HepG2 (cell line): Measurements from ENCODE around the gene DNAJC18. TPM values are rescaled to one million over a fixed set of nuclear protein-coding genes. Genes with fewer than 3 reads are reported as not detected.
A peak's percentile ranks its signal among the peaks of the same experiment; 100 is the strongest.

Experiments used
- ARHGAP35 ChIP-seq: sonication (generic); formaldehyde crosslinking; IDR thresholded peaks from 2 replicates; pipeline ENCODE4 v1.9.0; 2022; ENCODE audit warnings: mild to moderate bottlenecking, inconsistent platforms, moderate library complexity, missing genetic modification reagents, borderline replicate concordance
- ATAD3A ChIP-seq: sonication (generic); formaldehyde crosslinking; IDR thresholded peaks from 2 replicates; pipeline ENCODE4 v1.4.0; 2020; ENCODE audit warnings: missing genetic modification reagents
- ATRX ChIP-seq: sonication (generic); formaldehyde crosslinking; IDR thresholded peaks from 2 replicates; pipeline ENCODE4 v1.4.0; 2020; ENCODE audit warnings: missing genetic modification reagents, borderline replicate concordance
- FOXO1 ChIP-seq: sonication (generic); formaldehyde crosslinking; IDR thresholded peaks from 2 replicates; pipeline ENCODE4 v1.4.0; 2020; ENCODE audit warnings: missing genetic modification reagents
- HMGXB4 ChIP-seq, 2 experiments: sonication (generic) in 1 of 2; formaldehyde crosslinking in 1 of 2; IDR thresholded peaks; 2 replicates each; pipeline versions ENCODE4 v1.4.0 to v1.6.1; 2018 to 2020; ENCODE audit warnings: missing genetic modification reagents in 2 of 2, borderline replicate concordance in 1 of 2, low read depth in 1 of 2, mild to moderate bottlenecking in 1 of 2, missing biosample characterization in 1 of 2
- HNF4A ChIP-seq: sonication (generic); formaldehyde crosslinking; IDR thresholded peaks from 2 replicates; pipeline ENCODE4 v1.4.0; 2020; ENCODE audit warnings: missing genetic modification reagents
- IRX3 ChIP-seq: sonication (generic); formaldehyde crosslinking; IDR thresholded peaks from 2 replicates; pipeline ENCODE4 v1.8.1; 2023; ENCODE audit warnings: mild to moderate bottlenecking, low read depth, missing genetic modification reagents, borderline replicate concordance
- KDM5A ChIP-seq: fragments of 200-600 bp; sonication (generic); IDR thresholded peaks from 2 replicates; pipeline ENCODE4 v1.7.0; 2018; ENCODE audit warnings: antibody characterized with exemption, mild to moderate bottlenecking, low read length, borderline replicate concordance
- MBNL3 ChIP-seq: fragments of 250-450 bp; sonication (Bioruptor Pico); conservative IDR thresholded peaks from 2 replicates; pipeline ENCODE4 v1.8.0; 2022; ENCODE audit warnings: mild to moderate bottlenecking, inconsistent platforms
- NFRKB ChIP-seq: fragments of 450-650 bp; IDR thresholded peaks from 2 replicates; pipeline ENCODE4 v1.6.1; 2017
- PAWR ChIP-seq: sonication (generic); formaldehyde crosslinking; IDR thresholded peaks from 2 replicates; pipeline ENCODE4 v1.4.0; 2020; ENCODE audit warnings: missing genetic modification reagents, mild to moderate bottlenecking, borderline replicate concordance
- POLR2G ChIP-seq: fragments of 200-400 bp; formaldehyde crosslinking; IDR thresholded peaks from 2 replicates; pipeline ENCODE4 v1.6.1; 2018; ENCODE audit warnings: mild to moderate bottlenecking, low read depth, low read length, moderate library complexity
- RBM39 ChIP-seq: fragments of 200-400 bp; formaldehyde crosslinking; IDR thresholded peaks from one replicate; pipeline ENCODE4 v1.6.1; 2018; ENCODE audit warnings: antibody characterized with exemption, mild to moderate bottlenecking, low read depth, low read length; ENCODE audit not compliant: poor library complexity, severe bottlenecking
- SYNCRIP ChIP-seq: fragments of 200-400 bp; formaldehyde crosslinking; IDR thresholded peaks from 2 replicates; pipeline ENCODE4 v1.6.1; 2018; ENCODE audit warnings: mild to moderate bottlenecking, low read depth, low read length; ENCODE audit not compliant: insufficient read depth
- TRIM24 ChIP-seq: sonication (generic); formaldehyde crosslinking; IDR thresholded peaks from 2 replicates; pipeline ENCODE4 v1.8.0; 2022; ENCODE audit warnings: mild to moderate bottlenecking, missing genetic modification reagents
- U2AF1 ChIP-seq: fragments of 200-400 bp; formaldehyde crosslinking; optimal IDR thresholded peaks from 2 replicates; pipeline ENCODE3; 2017; ENCODE audit warnings: mild to moderate bottlenecking, low read depth, low read length
- ZFP90 ChIP-seq: sonication (generic); formaldehyde crosslinking; IDR thresholded peaks from 2 replicates; pipeline ENCODE4 v1.8.0; 2022; ENCODE audit warnings: missing genetic modification reagents, mild to moderate bottlenecking, inconsistent platforms, borderline replicate concordance
- ZMYM2 ChIP-seq: sonication (generic); formaldehyde crosslinking; IDR thresholded peaks from 2 replicates; pipeline ENCODE4 v1.8.0; 2022; ENCODE audit warnings: mild to moderate bottlenecking, missing genetic modification reagents
- ZNF121 ChIP-seq: sonication (generic); formaldehyde crosslinking; IDR thresholded peaks from 2 replicates; pipeline ENCODE4 v1.5.0; 2020; ENCODE audit warnings: mild to moderate bottlenecking, missing genetic modification reagents
- ZNF263 ChIP-seq: sonication (generic); formaldehyde crosslinking; IDR thresholded peaks from 2 replicates; pipeline ENCODE4 v1.4.0; 2020; ENCODE audit warnings: missing genetic modification reagents
- ZNF282 ChIP-seq: fragments of 450-650 bp; IDR thresholded peaks from 2 replicates; pipeline ENCODE4 v1.6.1; 2018; ENCODE audit not compliant: partially characterized antibody
- ZNF749 ChIP-seq: sonication (generic); formaldehyde crosslinking; IDR thresholded peaks from 2 replicates; pipeline ENCODE4 v1.8.0; 2022; ENCODE audit warnings: mild to moderate bottlenecking, missing genetic modification reagents, moderate library complexity, borderline replicate concordance
- ZNF761 ChIP-seq: sonication (generic); formaldehyde crosslinking; conservative IDR thresholded peaks from 2 replicates; pipeline ENCODE4 v1.4.0; 2020; ENCODE audit warnings: mild to moderate bottlenecking, missing genetic modification reagents
- ZNF788 ChIP-seq: sonication (generic); formaldehyde crosslinking; IDR thresholded peaks from 2 replicates; pipeline ENCODE4 v1.5.0; 2020; ENCODE audit warnings: mild to moderate bottlenecking, missing genetic modification reagents, borderline replicate concordance
- polyA plus RNA-seq, 8 experiments: library from polyadenylated mRNA; depleted of rRNA in 3 of 8; stranded (reverse) in 7 of 8; unstranded in 1 of 8; fragments of >200 nt; fragmentation: Illumina TruSeq in 4 of 8; extraction: Trizol in 4 of 8; gene quantifications; 2 replicates each; pipeline versions ENCODE4 v1.2.1 to v1.2.3, GENCODE V29; 2011 to 2016; ENCODE audit warnings: low read depth in 4 of 8, missing spikeins in 1 of 8, mixed read lengths in 1 of 8; ENCODE audit not compliant: insufficient read depth in 1 of 8
- total RNA-seq, 5 experiments: library from RNA; depleted of rRNA; stranded (reverse); fragments of >200 nt; fragmentation: Illumina TruSeq; extraction: Trizol; gene quantifications; 2 replicates each; pipeline ENCODE4 v1.2.3, GENCODE V29; 2016; ENCODE audit warnings: low read depth in 1 of 5
- TF ChIP-seq, protein P1 (sequence below): sonication (generic); formaldehyde crosslinking; IDR thresholded peaks from 2 replicates; pipeline ENCODE4 v1.4.0; 2020; ENCODE audit warnings: mild to moderate bottlenecking, missing genetic modification reagents
- TF ChIP-seq, protein P2 (sequence below): sonication (generic); formaldehyde crosslinking; IDR thresholded peaks from 2 replicates; pipeline ENCODE4 v1.4.0; 2020; ENCODE audit warnings: mild to moderate bottlenecking, missing genetic modification reagents
- TF ChIP-seq, protein P3 (sequence below): IDR thresholded peaks from 2 replicates; pipeline ENCODE4 v1.6.1; 2018; ENCODE audit warnings: missing genetic modification reagents

The DNAJC18 gene
- total and polyA plus RNA-seq, 2 of the 13 experiments (the other 11 are each of a cell fraction or from before 2014, with no cell fraction given): 6.5 to 6.6 TPM

DNA sequence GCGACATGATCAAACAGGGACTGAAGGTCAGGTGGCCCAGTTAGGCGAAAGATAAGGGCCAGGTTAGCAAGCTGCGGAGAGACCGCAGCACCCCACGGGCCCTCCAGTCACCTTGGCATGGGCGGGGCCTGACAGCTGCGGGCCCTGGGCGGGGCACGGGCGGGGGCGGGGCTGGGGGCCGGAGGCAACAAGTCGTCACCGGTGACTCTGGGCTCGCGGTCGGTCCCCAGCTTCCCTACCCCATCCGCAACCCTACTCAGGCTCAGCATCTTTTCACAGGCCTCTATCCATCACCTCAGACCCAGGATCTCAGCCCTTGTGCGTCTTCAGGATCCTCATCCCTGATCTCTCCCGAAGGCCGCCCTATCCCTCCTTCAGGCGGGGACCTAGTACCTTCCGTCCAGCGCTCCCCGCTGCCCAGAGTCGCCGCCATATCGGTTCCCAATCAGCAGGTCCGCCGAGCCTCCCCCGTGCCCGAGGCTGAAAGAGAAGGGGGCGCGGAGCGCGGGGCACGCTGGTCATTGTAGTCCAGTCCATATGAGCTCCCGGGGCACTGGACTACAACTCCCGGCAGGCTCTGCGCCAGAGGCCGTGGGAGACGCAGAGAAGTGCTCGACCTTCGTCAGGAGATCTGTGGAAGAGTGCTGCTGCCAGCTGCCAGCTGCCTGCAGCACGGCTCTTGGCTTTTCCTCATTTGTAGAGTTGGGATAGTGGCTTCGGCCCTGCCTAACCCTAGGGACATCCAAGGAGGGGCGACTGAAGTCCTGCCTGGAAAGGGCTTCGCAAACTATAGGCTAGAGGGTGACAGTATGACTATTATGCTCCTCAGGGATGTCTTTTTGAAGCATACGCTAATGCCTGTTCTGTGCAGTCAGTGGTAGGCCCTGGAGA, at the start of gene DNAJC18 (continued):
- TF ChIP-seq, protein P1, sequence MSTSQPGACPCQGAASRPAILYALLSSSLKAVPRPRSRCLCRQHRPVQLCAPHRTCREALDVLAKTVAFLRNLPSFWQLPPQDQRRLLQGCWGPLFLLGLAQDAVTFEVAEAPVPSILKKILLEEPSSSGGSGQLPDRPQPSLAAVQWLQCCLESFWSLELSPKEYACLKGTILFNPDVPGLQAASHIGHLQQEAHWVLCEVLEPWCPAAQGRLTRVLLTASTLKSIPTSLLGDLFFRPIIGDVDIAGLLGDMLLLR (CRISPR knock-in tag): 0 out of 2 replicates have a peak, but pooled peaks have one; percentile 44
- TF ChIP-seq ZNF788 (CRISPR knock-in tag) (no peak), MBNL3 (no peak), FOXO1 (no peak), ZNF282 (no peak), HNF4A (CRISPR knock-in tag) (no peak), ZMYM2 (CRISPR knock-in tag) (no peak), PAWR (no peak), ZNF761 (CRISPR knock-in tag) (0 out of 2 replicates have a peak, but pooled peaks have one; percentile 49), KDM5A (peak; percentile 59; the same call in 1 of the 2 replicates), POLR2G (no peak; the same call in 1 of the 2 replicates), IRX3 (CRISPR knock-in tag) (no peak), ZNF263 (no peak), ATAD3A (CRISPR knock-in tag) (no peak), ZNF749 (CRISPR knock-in tag) (peak; percentile 65; the same call in 1 of the 2 replicates), ZNF121 (no peak), TRIM24 (CRISPR knock-in tag) (no peak), U2AF1 (no peak), RBM39 (peak; percentile 41), SYNCRIP (no peak), HMGXB4 (CRISPR knock-in tag; IDR thresholded peaks at IDR 0.05; ENCODE audit: borderline replicate concordance in 1 of 2, low read depth in 1 of 2) (peak; percentile 55 to 71; a peak in 3 of 4 replicates), ATRX (CRISPR knock-in tag) (no peak), ZFP90 (CRISPR knock-in tag) (no peak), ARHGAP35 (CRISPR knock-in tag) (no peak), NFRKB (no peak)
- TF ChIP-seq, protein P2, sequence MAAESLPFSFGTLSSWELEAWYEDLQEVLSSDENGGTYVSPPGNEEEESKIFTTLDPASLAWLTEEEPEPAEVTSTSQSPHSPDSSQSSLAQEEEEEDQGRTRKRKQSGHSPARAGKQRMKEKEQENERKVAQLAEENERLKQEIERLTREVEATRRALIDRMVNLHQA (CRISPR knock-in tag): no peak
- TF ChIP-seq, protein P3, sequence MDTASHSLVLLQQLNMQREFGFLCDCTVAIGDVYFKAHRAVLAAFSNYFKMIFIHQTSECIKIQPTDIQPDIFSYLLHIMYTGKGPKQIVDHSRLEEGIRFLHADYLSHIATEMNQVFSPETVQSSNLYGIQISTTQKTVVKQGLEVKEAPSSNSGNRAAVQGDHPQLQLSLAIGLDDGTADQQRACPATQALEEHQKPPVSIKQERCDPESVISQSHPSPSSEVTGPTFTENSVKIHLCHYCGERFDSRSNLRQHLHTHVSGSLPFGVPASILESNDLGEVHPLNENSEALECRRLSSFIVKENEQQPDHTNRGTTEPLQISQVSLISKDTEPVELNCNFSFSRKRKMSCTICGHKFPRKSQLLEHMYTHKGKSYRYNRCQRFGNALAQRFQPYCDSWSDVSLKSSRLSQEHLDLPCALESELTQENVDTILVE: no peak; the same call in 1 of the 2 replicates
